Mononuclear cell (primary cell): ENCODE data around the gene CDKN2D. TPM values are rescaled to one million over a fixed set of nuclear protein-coding genes. Genes with fewer than 3 reads are reported as not detected.
"Not testable (repeated sequence)": the region's sequence is repeated elsewhere in the genome, so short reads cannot be mapped to it uniquely, and the experiment has no call there.

Source experiments
- H3K27me3 ChIP-seq: 2 replicates; pipeline ENCODE4 v1.6.0; 2011; ENCODE audit warnings: low read length, control low read depth; ENCODE audit not compliant: insufficient read depth
- H3K4me1 ChIP-seq: 2 replicates; pipeline ENCODE4 v1.5.1; 2011; ENCODE audit warnings: mild to moderate bottlenecking, low read length, control low read depth; ENCODE audit not compliant: insufficient read depth
- H3K4me3 ChIP-seq: 2 replicates; pipeline ENCODE4 v1.5.1; 2011; ENCODE audit warnings: mild to moderate bottlenecking, low read length, moderate library complexity
- H3K9me3 ChIP-seq: 2 replicates; pipeline ENCODE4 v1.5.1; 2011; ENCODE audit warnings: low read depth, mild to moderate bottlenecking, control low read depth, low read length
- total RNA-seq: library from RNA; depleted of rRNA; stranded (reverse); fragments of >200 nt; gene quantifications from one replicate; pipeline ENCODE4 v1.2.3, GENCODE V29; 2012

Gene CDKN2D
- total RNA-seq, 1 donor, result 84.0 TPM

- H3K4me3 ChIP-seq, result peak within 1 kb of the TSS; percentile 97
- no peaks in the 10 kb centered on the region for H3K9me3 ChIP-seq
- H3K4me1 ChIP-seq, result peaks cover 44% of the 10 kb centered on the region
- H3K27me3 ChIP-seq, result no peaks in the 10 kb centered on the region
Measured at GRCh38 chr19:10565567-10566407, 3.0 kb downstream of the CDKN2D start, which contains the start of gene KRI1. KRI1 (minus strand) TSS chr19:10566010; CDS start chr19:10565999, 11 bp downstream.

GRCh38 chr19:10565028-10565566 is 3.7 kb downstream of the CDKN2D start:
- Histone ChIP-seq H3K9me3 (no peaks in the 10 kb centered on the region), H3K4me1 (peaks cover 44% of the 10 kb centered on the region), H3K4me3 (peak overlapping the region; percentile 97), H3K27me3 (no peaks in the 10 kb centered on the region)

- Histone ChIP-seq H3K4me3 (no peak overlapping the region), H3K9me3 (no peaks in the 10 kb centered on the region), H3K27me3 (no peaks in the 10 kb centered on the region), H3K4me1 (peaks cover 31% of the 10 kb centered on the region)
Measured at GRCh38 chr19:10562609-10563008, 6.2 kb downstream of the CDKN2D start.

GRCh38 chr19:10560154-10560553 is 8.6 kb downstream of the CDKN2D start:
- Histone ChIP-seq H3K9me3 (no peaks in the 10 kb centered on the region), H3K27me3 (no peaks in the 10 kb centered on the region), H3K4me1 (peaks cover 26% of the 10 kb centered on the region), H3K4me3 (no peak overlapping the region)

- Histone ChIP-seq H3K27me3 (no peaks in the 10 kb centered on the region), H3K4me3 (no peak overlapping the region), H3K4me1 (peaks cover 38% of the 10 kb centered on the region), H3K9me3 (no peaks in the 10 kb centered on the region)
Measured at GRCh38 chr19:10557603-10558197, 11.1 kb downstream of the CDKN2D start.

GRCh38 chr19:10555610-10555973 is 13.2 kb downstream of the CDKN2D start:
- H3K9me3 ChIP-seq, result no peaks in the 10 kb centered on the region
- H3K4me3 ChIP-seq, result no peak overlapping the region
- H3K4me1 ChIP-seq, result peaks cover 47% of the 10 kb centered on the region
- H3K27me3 ChIP-seq, result no peaks in the 10 kb centered on the region

- H3K9me3 ChIP-seq, result no peaks in the 10 kb centered on the region
- no peak overlapping the region for H3K4me3 ChIP-seq
- H3K4me1 ChIP-seq, result peaks cover 47% of the 10 kb centered on the region
- H3K27me3 ChIP-seq, result no peaks in the 10 kb centered on the region
Measured at GRCh38 chr19:10554760-10555609, 13.8 kb downstream of the CDKN2D start.

GRCh38 chr19:10553943-10554381 is 14.8 kb downstream of the CDKN2D start:
- Histone ChIP-seq H3K4me1 (peaks cover 47% of the 10 kb centered on the region), H3K27me3 (no peaks in the 10 kb centered on the region), H3K4me3 (no peak overlapping the region), H3K9me3 (no peaks in the 10 kb centered on the region)

- Histone ChIP-seq H3K9me3 (no peaks in the 10 kb centered on the region), H3K27me3 (no peaks in the 10 kb centered on the region), H3K4me1 (peaks cover 47% of the 10 kb centered on the region), H3K4me3 (no peak overlapping the region)
Measured at GRCh38 chr19:10553087-10553667, 15.6 kb downstream of the CDKN2D start.

GRCh38 chr19:10552510-10553053 is 16.2 kb downstream of the CDKN2D start:
- Histone ChIP-seq H3K4me1 (peaks cover 47% of the 10 kb centered on the region), H3K4me3 (no peak overlapping the region), H3K9me3 (no peaks in the 10 kb centered on the region)

GRCh38 chr19:10551698-10552301 is 17.0 kb downstream of the CDKN2D start:
- Histone ChIP-seq H3K27me3 (no peaks in the 10 kb centered on the region), H3K9me3 (no peaks in the 10 kb centered on the region), H3K4me1 (peaks cover 47% of the 10 kb centered on the region), H3K4me3 (no peak overlapping the region)

More at GRCh38 chr19:10552510-10553053, 16.2 kb downstream of the CDKN2D start:
- no peaks in the 10 kb centered on the region for H3K27me3 ChIP-seq

GRCh38 chr19:10551006-10551405 is 17.8 kb downstream of the CDKN2D start:
- H3K4me1 ChIP-seq, result peaks cover 42% of the 10 kb centered on the region
- not testable (repeated sequence) for H3K27me3 ChIP-seq, H3K4me3 ChIP-seq, H3K9me3 ChIP-seq

GRCh38 chr19:10550336-10550735 is 18.4 kb downstream of the CDKN2D start:
- Histone ChIP-seq H3K9me3 (no peaks in the 10 kb centered on the region), H3K4me1 (peaks cover 40% of the 10 kb centered on the region), H3K4me3 (no peak overlapping the region), H3K27me3 (no peaks in the 10 kb centered on the region)

GRCh38 chr19:10549733-10550132 is 19.0 kb downstream of the CDKN2D start:
- H3K9me3 ChIP-seq, result no peaks in the 10 kb centered on the region
- H3K4me3 ChIP-seq, result no peak overlapping the region
- peaks cover 40% of the 10 kb centered on the region for H3K4me1 ChIP-seq

More at GRCh38 chr19:10549733-10550132, 19.0 kb downstream of the CDKN2D start:
- no peaks in the 10 kb centered on the region for H3K27me3 ChIP-seq
